Astrocyte (in vitro differentiated cells and primary cell): Measurements from ENCODE around the gene IFT80. TPM values are rescaled to one million over a fixed set of nuclear protein-coding genes. Genes with fewer than 3 reads are reported as not detected.

ENCODE experiments used
- DNase-seq: peaks from one replicate; pipeline ENCODE4 v3.0.0-alpha.2; 2010; ENCODE audit warnings: low read depth
- FAIRE-seq: peaks from 2 replicates; lab custom pipeline; 2011; peaks lifted over from hg19 to GRCh38; lab: Jason Lieb, UNC
- H2AFZ ChIP-seq: 2 replicates; pipeline ENCODE4 v1.6.0; 2012; ENCODE audit warnings: low read depth, low read length, inconsistent platforms
- H3K27ac ChIP-seq: 2 replicates; pipeline ENCODE4 v1.5.1; 2011; ENCODE audit warnings: low read depth, low read length, inconsistent platforms
- H3K27me3 ChIP-seq: 2 replicates; pipeline ENCODE4 v1.6.0; 2011; ENCODE audit warnings: low read length, inconsistent platforms; ENCODE audit not compliant: insufficient read depth
- H3K36me3 ChIP-seq: 2 replicates; pipeline ENCODE4 v1.5.1; 2011; ENCODE audit warnings: low read length, inconsistent platforms; ENCODE audit not compliant: insufficient read depth
- H3K4me1 ChIP-seq: 2 replicates; pipeline ENCODE4 v1.5.1; 2011; ENCODE audit warnings: low read length, inconsistent platforms; ENCODE audit not compliant: insufficient read depth
- H3K4me2 ChIP-seq: 2 replicates; pipeline ENCODE4 v1.6.0; 2012; ENCODE audit warnings: low read length, inconsistent platforms
- H3K4me3 ChIP-seq: 2 replicates; pipeline ENCODE4 v1.5.1; 2011; ENCODE audit warnings: low read depth, mild to moderate bottlenecking, low read length, inconsistent platforms; ENCODE audit not compliant: insufficient read depth
- H3K79me2 ChIP-seq: 2 replicates; pipeline ENCODE4 v1.6.0; 2012; ENCODE audit warnings: mild to moderate bottlenecking, low read length, inconsistent platforms; ENCODE audit not compliant: insufficient read depth
- H3K9ac ChIP-seq: 2 replicates; pipeline ENCODE4 v1.6.0; 2012; ENCODE audit warnings: mild to moderate bottlenecking, low read length, inconsistent platforms
- H3K9me3 ChIP-seq: 2 replicates; pipeline ENCODE4 v1.5.1; 2012; ENCODE audit warnings: low read depth, mild to moderate bottlenecking, low read length, inconsistent platforms; ENCODE audit not compliant: insufficient read depth
- H4K20me1 ChIP-seq: 2 replicates; pipeline ENCODE4 v1.6.0; 2012; ENCODE audit warnings: low read length, inconsistent platforms; ENCODE audit not compliant: insufficient read depth
- H3K27ac Mint-ChIP-seq: one replicate; pipeline ENCODE4 v1.8.0; 2021; ENCODE audit warnings: mild to moderate bottlenecking, mixed read lengths; ENCODE audit not compliant: unreplicated experiment
- H3K27me3 Mint-ChIP-seq: one replicate; pipeline ENCODE4 v1.8.0; 2021; ENCODE audit warnings: low read depth, mixed read lengths; ENCODE audit not compliant: unreplicated experiment
- H3K36me3 Mint-ChIP-seq: one replicate; pipeline ENCODE4 v1.8.0; 2021; ENCODE audit warnings: low read depth, mixed read lengths; ENCODE audit not compliant: unreplicated experiment
- H3K4me1 Mint-ChIP-seq: one replicate; pipeline ENCODE4 v1.8.0; 2021; ENCODE audit warnings: low read depth, mixed read lengths; ENCODE audit not compliant: unreplicated experiment
- H3K4me3 Mint-ChIP-seq: one replicate; pipeline ENCODE4 v1.8.0; 2021; ENCODE audit warnings: mild to moderate bottlenecking, moderate library complexity, mixed read lengths; ENCODE audit not compliant: unreplicated experiment
- H3K9me3 Mint-ChIP-seq: one replicate; pipeline ENCODE4 v1.8.0; 2021; ENCODE audit warnings: mild to moderate bottlenecking, mixed read lengths; ENCODE audit not compliant: unreplicated experiment
- CTCF ChIP-seq: IDR thresholded peaks from 2 replicates; pipeline ENCODE4 v1.5.1; 2011; ENCODE audit warnings: low read depth, mild to moderate bottlenecking, inconsistent platforms, low read length, moderate library complexity; ENCODE audit not compliant: insufficient read depth
- EZH2 ChIP-seq: IDR thresholded peaks from 2 replicates; pipeline ENCODE4 v1.6.1; 2012; ENCODE audit warnings: mild to moderate bottlenecking, low read length, inconsistent platforms; ENCODE audit not compliant: insufficient read depth
- total RNA-seq: library from RNA; stranded (reverse); gene quantifications from 2 replicates; pipeline ENCODE4 v1.2.1, GENCODE V29; 2021

Gene IFT80
- total RNA-seq, 1 donor from 2014 or later = 27.3 TPM

- no peaks in the 10 kb centered on the region for H3K79me2 ChIP-seq
- H4K20me1 ChIP-seq = no peaks in the 10 kb centered on the region
- no peaks in the 10 kb centered on the region for H3K9me3 Mint-ChIP-seq
Measured at GRCh38 chr3:160291290-160291908, 107.6 kb downstream of the IFT80 start.

GRCh38 chr3:160287666-160288065, 111.4 kb downstream of the IFT80 start:
- no peak overlapping the region for H3K4me3 ChIP-seq
- Mint-ChIP-seq H3K36me3 (peaks cover 7% of the 10 kb centered on the region), H3K27me3 (no peaks in the 10 kb centered on the region), H3K9me3 (no peaks in the 10 kb centered on the region), H3K27ac (no peak overlapping the region), H3K4me3 (no peak overlapping the region), H3K4me1 (no peaks in the 10 kb centered on the region)
- no peak for FAIRE-seq
- H3K27me3 ChIP-seq = no peaks in the 10 kb centered on the region
- H3K9me3 ChIP-seq = no peaks in the 10 kb centered on the region
- H3K27ac ChIP-seq = no peak overlapping the region
- H3K79me2 ChIP-seq = no peaks in the 10 kb centered on the region
- H2AFZ ChIP-seq = no peak overlapping the region
- H4K20me1 ChIP-seq = no peaks in the 10 kb centered on the region
- H3K9ac ChIP-seq = no peak overlapping the region
- no peaks in the 10 kb centered on the region for H3K36me3 ChIP-seq
- no peak overlapping the region for H3K4me2 ChIP-seq
- no peak for DNase-seq
- TF ChIP-seq CTCF (no peak), EZH2 (no peak)
- H3K4me1 ChIP-seq = no peaks in the 10 kb centered on the region

More at GRCh38 chr3:160291290-160291908, 107.6 kb downstream of the IFT80 start:
- Mint-ChIP-seq H3K27me3 (no peaks in the 10 kb centered on the region), H3K4me1 (peaks cover 2% of the 10 kb centered on the region), H3K27ac (no peak overlapping the region), H3K4me3 (no peak overlapping the region), H3K36me3 (peaks cover 7% of the 10 kb centered on the region)
- no peak for DNase-seq
- Histone ChIP-seq H3K4me2 (no peak overlapping the region), H3K27ac (no peak overlapping the region), H2AFZ (no peak overlapping the region), H3K4me3 (no peak overlapping the region), H3K27me3 (no peaks in the 10 kb centered on the region), H3K4me1 (no peaks in the 10 kb centered on the region), H3K9me3 (no peaks in the 10 kb centered on the region), H3K36me3 (no peaks in the 10 kb centered on the region), H3K9ac (no peak overlapping the region)
- TF ChIP-seq EZH2 (no peak), CTCF (no peak)
- FAIRE-seq = no peak

GRCh38 chr3:160286231-160286630, 112.8 kb downstream of the IFT80 start:
- Histone ChIP-seq H3K4me2 (no peak overlapping the region), H2AFZ (no peak overlapping the region), H3K9ac (no peak overlapping the region), H3K4me3 (no peak overlapping the region), H3K9me3 (no peaks in the 10 kb centered on the region), H3K27me3 (no peaks in the 10 kb centered on the region), H4K20me1 (no peaks in the 10 kb centered on the region), H3K4me1 (no peaks in the 10 kb centered on the region), H3K79me2 (no peaks in the 10 kb centered on the region), H3K36me3 (no peaks in the 10 kb centered on the region), H3K27ac (no peak overlapping the region)
- Mint-ChIP-seq H3K27me3 (no peaks in the 10 kb centered on the region), H3K36me3 (peaks cover 7% of the 10 kb centered on the region), H3K4me1 (no peaks in the 10 kb centered on the region), H3K9me3 (no peaks in the 10 kb centered on the region), H3K27ac (no peak overlapping the region), H3K4me3 (no peak overlapping the region)
- no peak for DNase-seq
- no peak for FAIRE-seq
- TF ChIP-seq CTCF (no peak), EZH2 (no peak)
